SK-N-SH (cell line): ENCODE data around the gene FAIM2. TPM values are rescaled to one million over a fixed set of nuclear protein-coding genes. Genes with fewer than 3 reads are reported as not detected.

ENCODE experiments used
- CTCF ChIA-PET: fragments of 300-600, 350-600 bp; formaldehyde crosslinking; extraction: SDS; loops from one replicate; lab custom pipeline; 2021; lab: Yijun Ruan, JAX
- POLR2A ChIA-PET: fragments of 350-600 bp; sonication (Branson Sonifier 250); formaldehyde crosslinking; extraction: SDS; loops from one replicate; lab custom pipeline; 2020; ENCODE audit warnings: antibody characterized with exemption, inconsistent platforms; lab: Yijun Ruan, JAX
- DNase-seq: peaks from one replicate; pipeline ENCODE4 v3.0.0; 2012
- H2AFZ ChIP-seq: fragments of 200-600 bp; sonication (generic); 2 replicates; pipeline ENCODE4 v1.8.1; 2016; ENCODE audit warnings: antibody characterized with exemption, mild to moderate bottlenecking, low read depth
- H3F3A ChIP-seq: fragments of 200-600 bp; sonication (generic); replicated peaks from 2 replicates; pipeline ENCODE3; 2016; ENCODE audit warnings: antibody characterized with exemption, mild to moderate bottlenecking; ENCODE audit not compliant: insufficient read depth
- H3K27ac ChIP-seq, 2 experiments: fragments of 200-500 bp in 1 of 2; fragments of 200-600 bp in 1 of 2; sonication (Bioruptor generic) in 1 of 2; sonication (generic), shearing (Covaris generic) in 1 of 2; 2 replicates each; pipeline versions ENCODE4 v1.5.1 to v1.6.1; 2014 to 2016; ENCODE audit warnings: low read depth in 2 of 2, inconsistent platforms in 1 of 2, low read length in 1 of 2, mild to moderate bottlenecking in 1 of 2, mixed read lengths in 1 of 2
- H3K27me3 ChIP-seq: fragments of 200-600 bp; sonication (generic), shearing (Covaris generic); 2 replicates; pipeline ENCODE4 v1.6.1; 2016; ENCODE audit warnings: mixed run types; ENCODE audit not compliant: insufficient read depth
- H3K36me3 ChIP-seq, 2 experiments: fragments of 200-500 bp in 1 of 2; fragments of 200-600 bp in 1 of 2; sonication (Bioruptor generic) in 1 of 2; sonication (generic) in 1 of 2; replicated peaks in 1 of 2; 2 replicates each; pipeline versions ENCODE3 to v1.5.1; 2014 to 2016; ENCODE audit warnings: low read length in 1 of 2, mild to moderate bottlenecking in 1 of 2; ENCODE audit not compliant: insufficient read depth in 2 of 2, control insufficient read depth in 1 of 2
- H3K4me1 ChIP-seq, 2 experiments: fragments of 200-500 bp in 1 of 2; fragments of 200-600 bp in 1 of 2; sonication (Bioruptor generic) in 1 of 2; sonication (generic), shearing (Covaris generic) in 1 of 2; 2 replicates each; pipeline versions ENCODE4 v1.5.1 to v1.6.1; 2014 to 2016; ENCODE audit warnings: low read depth in 1 of 2, low read length in 1 of 2, mixed run types in 1 of 2; ENCODE audit not compliant: insufficient read depth in 2 of 2, control insufficient read depth in 1 of 2
- H3K4me2 ChIP-seq: fragments of 200-600 bp; sonication (generic), shearing (Covaris generic); 2 replicates; pipeline ENCODE4 v1.6.1; 2017; ENCODE audit warnings: mixed run types
- H3K4me3 ChIP-seq, 2 experiments: fragments of 200-500 bp in 1 of 2; fragments of 200-600 bp in 1 of 2; sonication (Bioruptor generic) in 1 of 2; sonication (generic), shearing (Covaris generic) in 1 of 2; 2 replicates each; pipeline versions ENCODE4 v1.5.1 to v1.8.1; 2014 to 2016; ENCODE audit warnings: low read depth in 2 of 2, inconsistent platforms in 1 of 2, low read length in 1 of 2, mild to moderate bottlenecking in 1 of 2, mixed read lengths in 1 of 2, moderate library complexity in 1 of 2
- H3K79me2 ChIP-seq: fragments of 200-600 bp; sonication (generic); 2 replicates; pipeline ENCODE4 v1.8.1; 2017; ENCODE audit warnings: mild to moderate bottlenecking; ENCODE audit not compliant: insufficient read depth
- H3K9ac ChIP-seq: fragments of 200-600 bp; sonication (generic); 2 replicates; pipeline ENCODE4 v1.6.1; 2017; ENCODE audit warnings: mixed run types
- H3K9me2 ChIP-seq: fragments of 200-600 bp; sonication (generic); 2 replicates; pipeline ENCODE4 v1.6.1; 2017; ENCODE audit warnings: mixed run types
- H3K9me3 ChIP-seq: fragments of 200-600 bp; sonication (generic); 2 replicates; pipeline ENCODE4 v1.6.1; 2017; ENCODE audit warnings: mixed run types, mild to moderate bottlenecking, moderate library complexity
- H4K20me1 ChIP-seq: fragments of 200-600 bp; sonication (generic); 2 replicates; pipeline ENCODE4 v1.6.1; 2017; ENCODE audit warnings: mild to moderate bottlenecking, mixed run types; ENCODE audit not compliant: insufficient read depth
- CTCF ChIP-seq: fragments of 200-600 bp; sonication (generic); IDR thresholded peaks from 2 replicates; pipeline ENCODE4 v1.6.1; 2017; ENCODE audit warnings: antibody characterized with exemption, mild to moderate bottlenecking, moderate library complexity
- EP300 ChIP-seq, 2 experiments: IDR thresholded peaks; 2 replicates each; pipeline versions ENCODE4 v1.4.0 to v1.6.1; 2012; ENCODE audit warnings: borderline replicate concordance in 1 of 2, low read depth in 1 of 2, low read length in 1 of 2
- EZH2phosphoT487 ChIP-seq: fragments of 200-600 bp; sonication (generic); IDR thresholded peaks from 2 replicates; pipeline ENCODE4 v1.6.1; 2017; ENCODE audit warnings: low read depth, mixed run types, mild to moderate bottlenecking, antibody characterized with exemption, moderate library complexity, borderline replicate concordance
- FOSL2 ChIP-seq: IDR thresholded peaks from 2 replicates; pipeline ENCODE4 v1.4.0; 2012; ENCODE audit warnings: low read depth, mild to moderate bottlenecking, moderate library complexity, borderline replicate concordance
- FOXJ3 ChIP-seq: sonication (generic); formaldehyde crosslinking; IDR thresholded peaks from 2 replicates; pipeline ENCODE4 v1.5.1; 2020; ENCODE audit warnings: mild to moderate bottlenecking, missing genetic modification reagents
- GABPA ChIP-seq: IDR thresholded peaks from 2 replicates; pipeline ENCODE4 v1.4.0; 2012; ENCODE audit warnings: low read depth, mild to moderate bottlenecking
- GATA2 ChIP-seq: sonication (generic); formaldehyde crosslinking; IDR thresholded peaks from 2 replicates; pipeline ENCODE4 v1.5.0; 2020; ENCODE audit warnings: mild to moderate bottlenecking, missing genetic modification reagents
- IRF3 ChIP-seq: fragments of 150-350 bp; IDR thresholded peaks from 2 replicates; pipeline ENCODE4 v1.6.1; 2016; ENCODE audit warnings: mild to moderate bottlenecking, low read depth, low read length
- MXI1 ChIP-seq: IDR thresholded peaks from 2 replicates; pipeline ENCODE4 v1.6.1; 2012; ENCODE audit warnings: mild to moderate bottlenecking, low read depth, low read length, improper control_type of control experiment
- NFIC ChIP-seq: IDR thresholded peaks from 2 replicates; pipeline ENCODE4 v1.4.0; 2012; ENCODE audit warnings: borderline replicate concordance
- NRF1 ChIP-seq: IDR thresholded peaks from 2 replicates; pipeline ENCODE4 v1.6.1; 2012; ENCODE audit warnings: low read depth, mild to moderate bottlenecking, low read length
- PBX3 ChIP-seq: IDR thresholded peaks from 2 replicates; pipeline ENCODE4; 2012
- RAD21 ChIP-seq: IDR thresholded peaks from 2 replicates; pipeline ENCODE4 v1.6.1; 2012; ENCODE audit warnings: mild to moderate bottlenecking, low read length
- RCOR1 ChIP-seq: fragments of 150-350 bp; IDR thresholded peaks from 2 replicates; pipeline ENCODE4 v1.6.1; 2017; ENCODE audit warnings: antibody characterized with exemption, low read length
- SIN3A ChIP-seq: IDR thresholded peaks from 2 replicates; pipeline ENCODE4 v1.6.1; 2012; ENCODE audit warnings: low read depth, mild to moderate bottlenecking, low read length, moderate library complexity, borderline replicate concordance
- SMC3 ChIP-seq: IDR thresholded peaks from 2 replicates; pipeline ENCODE4 v1.6.1; 2012; ENCODE audit warnings: low read depth, low read length, improper control_type of control experiment
- TAF1 ChIP-seq: IDR thresholded peaks from 2 replicates; pipeline ENCODE4 v1.6.1; 2012; ENCODE audit warnings: low read depth, mild to moderate bottlenecking, low read length, moderate library complexity, borderline replicate concordance
- TCF12 ChIP-seq: IDR thresholded peaks from 2 replicates; pipeline ENCODE4 v1.4.0; 2012
- TEAD4 ChIP-seq: IDR thresholded peaks from 2 replicates; pipeline ENCODE4 v1.4.0; 2012; ENCODE audit warnings: mild to moderate bottlenecking, borderline replicate concordance; ENCODE audit not compliant: insufficient read depth
- USF2 ChIP-seq: fragments of 150-350 bp; IDR thresholded peaks from 2 replicates; pipeline ENCODE4 v1.6.1; 2017; ENCODE audit warnings: antibody characterized with exemption, low read length, low read depth, borderline replicate concordance
- YY1 ChIP-seq: IDR thresholded peaks from 2 replicates; pipeline ENCODE4 v1.4.0; 2012; ENCODE audit warnings: low read depth, mild to moderate bottlenecking
- WGBS: methylation state at CpG from one replicate; pipeline ENCODE4 v1.1.6; 2017; ENCODE audit warnings: low lambda C conversion rate; 5-methylcytosine and 5-hydroxymethylcytosine counted together
- polyA plus RNA-seq, 3 experiments: library from polyadenylated mRNA; depleted of rRNA; stranded (reverse); fragments of >200 nt; gene quantifications; 2 replicates each; pipeline ENCODE4 v1.2.3, GENCODE V29; 2012

FAIM2 gene
- polyA plus RNA-seq, 1 of the 3 experiments (the other 2 are of a cell fraction): 11.3 TPM

GRCh38 chr12:49878021-49878420 lies 25.7 kb downstream of the FAIM2 start:
- Histone ChIP-seq H3K4me2 (no peak overlapping the region), H3K27me3 (no peaks in the 10 kb centered on the region), H3K9me3 (no peaks in the 10 kb centered on the region), H3K9me2 (no peaks in the 10 kb centered on the region), H3K9ac (no peak overlapping the region), H2AFZ (no peak overlapping the region), H3K36me3 (no peaks in the 10 kb centered on the region), H3F3A (peaks cover 11% of the 10 kb centered on the region), H3K4me1 (peaks cover 1 to 29% of the 10 kb centered on the region in 2 experiments; a peak in 3 of 4 replicates), H3K4me3 (no peak overlapping the region), H3K27ac (no peak overlapping the region), H3K79me2 (no peaks in the 10 kb centered on the region), H4K20me1 (no peaks in the 10 kb centered on the region)
- TF ChIP-seq PBX3: no peak
- no peak for TF ChIP-seq TAF1
- no peak for TF ChIP-seq FOSL2
- no peak for TF ChIP-seq CTCF
- no peak for TF ChIP-seq IRF3
- no peak for TF ChIP-seq SMC3
- no peak for TF ChIP-seq FOXJ3 (CRISPR knock-in tag)
- TF ChIP-seq NFIC: no peak
- TF ChIP-seq RCOR1: no peak
- WGBS: 31% methylated on average over 2 of the region's 2 CpGs
- ChIA-PET POLR2A (no interaction called here), CTCF (no interaction called here)
- no peak for DNase-seq

GRCh38 chr12:49877066-49877465 lies 26.6 kb downstream of the FAIM2 start:
- CTCF ChIA-PET: interaction anchor here (0.7 to 1.6 kb wide), 2 partner anchors 10 to 106 kb away, joined by 3 to 7 read pairs; no protein-coding TSS in a partner anchor

More at GRCh38 chr12:49877066-49877465, 26.6 kb downstream of the FAIM2 start:
- no peak overlapping the region for H3K4me2 ChIP-seq
- H3K36me3 ChIP-seq: no peaks in the 10 kb centered on the region
- no peaks in the 10 kb centered on the region for H3K79me2 ChIP-seq
- no peaks in the 10 kb centered on the region for H3K9me3 ChIP-seq
- no peaks in the 10 kb centered on the region for H4K20me1 ChIP-seq
- peaks cover 11 to 29% of the 10 kb centered on the region in 2 experiments for H3K4me1 ChIP-seq
- H3K4me3 ChIP-seq: no peak overlapping the region
- DNase-seq: no peak
- H3F3A ChIP-seq: peaks cover 16% of the 10 kb centered on the region
- H2AFZ ChIP-seq: no peak overlapping the region
- POLR2A ChIA-PET: no interaction called here
- no CpG with 5 or more reads among the region's 5 CpGs for WGBS
- H3K27me3 ChIP-seq: no peaks in the 10 kb centered on the region
- no peak overlapping the region for H3K9ac ChIP-seq
- H3K27ac ChIP-seq: no peak overlapping the region
- H3K9me2 ChIP-seq: no peaks in the 10 kb centered on the region
- TF ChIP-seq GATA2 (no peak), SIN3A (no peak), TEAD4 (no peak), GABPA (no peak), EZH2phosphoT487 (no peak), TCF12 (no peak), RAD21 (no peak), FOXJ3 (CRISPR knock-in tag) (no peak), USF2 (no peak), MXI1 (no peak), EP300 (IDR thresholded peaks at IDR 0.05; ENCODE audit: borderline replicate concordance in 1 of 2, low read depth in 1 of 2, low read length in 1 of 2) (no peak), NRF1 (no peak), YY1 (no peak), PBX3 (no peak), NFIC (no peak)
